Liver (tissue), 3 donors: ENCODE measurements around the gene DCC.

Source experiments
- CTCF ChIP-seq: fragments of 150-350 bp; IDR thresholded peaks from 2 replicates; pipeline ENCODE4 v1.5.1; 2017; ENCODE audit warnings: improper control_type of control experiment, low read depth, low read length; ENCODE audit not compliant: missing input control
- EGR1 ChIP-seq, 2 donors: IDR thresholded peaks; 2 replicates each; pipeline ENCODE4 v1.6.1; 2016 to 2018; ENCODE audit warnings: antibody characterized with exemption in 2 of 2, low read depth in 2 of 2
- MAX ChIP-seq: IDR thresholded peaks from 2 replicates; pipeline ENCODE4 v1.6.1; 2016; ENCODE audit warnings: antibody characterized with exemption
- SP1 ChIP-seq: IDR thresholded peaks from 2 replicates; pipeline ENCODE4 v1.6.1; 2018; ENCODE audit warnings: antibody characterized with exemption, mild to moderate bottlenecking
- YY1 ChIP-seq: IDR thresholded peaks from 2 replicates; pipeline ENCODE4 v1.6.1; 2016; ENCODE audit warnings: antibody characterized with exemption, mild to moderate bottlenecking
- TF ChIP-seq, protein P1 (sequence below): IDR thresholded peaks from 2 replicates; pipeline ENCODE4 v1.6.1; 2016; ENCODE audit warnings: antibody characterized with exemption
- TF ChIP-seq, protein P2 (sequence below): IDR thresholded peaks from 2 replicates; pipeline ENCODE4 v1.6.1; 2016; ENCODE audit warnings: antibody characterized with exemption, mild to moderate bottlenecking
- donor health status: healthy.
- donor health status: healthy.

GRCh38 chr18:52391810-52392559, 52.0 kb downstream of the DCC start:
- TF ChIP-seq CTCF: no peak
- no peak for TF ChIP-seq MAX
- TF ChIP-seq EGR1 (IDR thresholded peaks at IDR 0.05; ENCODE audit: low read depth in 2 of 2): no peak
- TF ChIP-seq, protein P1, sequence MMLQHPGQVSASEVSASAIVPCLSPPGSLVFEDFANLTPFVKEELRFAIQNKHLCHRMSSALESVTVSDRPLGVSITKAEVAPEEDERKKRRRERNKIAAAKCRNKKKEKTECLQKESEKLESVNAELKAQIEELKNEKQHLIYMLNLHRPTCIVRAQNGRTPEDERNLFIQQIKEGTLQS: no peak
- TF ChIP-seq, protein P2, sequence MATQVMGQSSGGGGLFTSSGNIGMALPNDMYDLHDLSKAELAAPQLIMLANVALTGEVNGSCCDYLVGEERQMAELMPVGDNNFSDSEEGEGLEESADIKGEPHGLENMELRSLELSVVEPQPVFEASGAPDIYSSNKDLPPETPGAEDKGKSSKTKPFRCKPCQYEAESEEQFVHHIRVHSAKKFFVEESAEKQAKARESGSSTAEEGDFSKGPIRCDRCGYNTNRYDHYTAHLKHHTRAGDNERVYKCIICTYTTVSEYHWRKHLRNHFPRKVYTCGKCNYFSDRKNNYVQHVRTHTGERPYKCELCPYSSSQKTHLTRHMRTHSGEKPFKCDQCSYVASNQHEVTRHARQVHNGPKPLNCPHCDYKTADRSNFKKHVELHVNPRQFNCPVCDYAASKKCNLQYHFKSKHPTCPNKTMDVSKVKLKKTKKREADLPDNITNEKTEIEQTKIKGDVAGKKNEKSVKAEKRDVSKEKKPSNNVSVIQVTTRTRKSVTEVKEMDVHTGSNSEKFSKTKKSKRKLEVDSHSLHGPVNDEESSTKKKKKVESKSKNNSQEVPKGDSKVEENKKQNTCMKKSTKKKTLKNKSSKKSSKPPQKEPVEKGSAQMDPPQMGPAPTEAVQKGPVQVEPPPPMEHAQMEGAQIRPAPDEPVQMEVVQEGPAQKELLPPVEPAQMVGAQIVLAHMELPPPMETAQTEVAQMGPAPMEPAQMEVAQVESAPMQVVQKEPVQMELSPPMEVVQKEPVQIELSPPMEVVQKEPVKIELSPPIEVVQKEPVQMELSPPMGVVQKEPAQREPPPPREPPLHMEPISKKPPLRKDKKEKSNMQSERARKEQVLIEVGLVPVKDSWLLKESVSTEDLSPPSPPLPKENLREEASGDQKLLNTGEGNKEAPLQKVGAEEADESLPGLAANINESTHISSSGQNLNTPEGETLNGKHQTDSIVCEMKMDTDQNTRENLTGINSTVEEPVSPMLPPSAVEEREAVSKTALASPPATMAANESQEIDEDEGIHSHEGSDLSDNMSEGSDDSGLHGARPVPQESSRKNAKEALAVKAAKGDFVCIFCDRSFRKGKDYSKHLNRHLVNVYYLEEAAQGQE: no peak
- no peak for TF ChIP-seq YY1
- TF ChIP-seq SP1: no peak
